IMR-90 (cell line): ENCODE measurements around the gene CPXM2. TPM values are rescaled to one million over a fixed set of nuclear protein-coding genes. Genes with fewer than 3 reads are reported as not detected.

ENCODE experiments used
- ATAC-seq: fragments of 200-7000 bp; cut with Tn5 transposase; 2 replicates; pipeline ENCODE4 v1.9.1; 2020; ENCODE audit warnings: low read depth, mild to moderate bottlenecking, moderate library complexity
- BruUV-seq: library from RNA; stranded (reverse); fragments of 400-500 nt; replicated peaks from 2 replicates; lab custom pipeline; 2021; lab: Mats Ljungman, UMichigan
- CTCF ChIA-PET: fragments of 300-600 bp; formaldehyde crosslinking; extraction: SDS; loops from one replicate; lab custom pipeline; 2021; ENCODE audit warnings: antibody characterized with exemption; lab: Yijun Ruan, JAX
- POLR2A ChIA-PET: fragments of 300-600 bp; sonication (Branson Sonifier 250); formaldehyde crosslinking; loops from one replicate; lab custom pipeline; 2022; ENCODE audit warnings: antibody characterized with exemption; ENCODE audit not compliant: unreplicated experiment; lab: Charles Lee
- DNase-seq: peaks from one replicate; pipeline ENCODE4 v3.0.0; 2013
- H2AFZ ChIP-seq: replicated peaks from 2 replicates; pipeline ENCODE3; 2013; ENCODE audit warnings: low read length, mild to moderate bottlenecking; ENCODE audit not compliant: poor library complexity
- H2AK5ac ChIP-seq: 2 replicates; pipeline ENCODE4 v1.6.1; 2013; ENCODE audit warnings: low read depth, low read length, inconsistent platforms
- H2AK9ac ChIP-seq: replicated peaks from 2 replicates; pipeline ENCODE3; 2013; ENCODE audit warnings: mild to moderate bottlenecking, low read depth, low read length, moderate library complexity; ENCODE audit not compliant: poor library complexity
- H2BK120ac ChIP-seq: 2 replicates; pipeline ENCODE4 v1.6.1; 2013; ENCODE audit warnings: low read depth, low read length, inconsistent platforms
- H2BK15ac ChIP-seq: 3 replicates; pipeline ENCODE4 v1.6.1; 2013; ENCODE audit warnings: low read depth, low read length, inconsistent platforms
- H2BK20ac ChIP-seq: 2 replicates; pipeline ENCODE4 v1.6.1; 2013; ENCODE audit warnings: low read depth, mild to moderate bottlenecking, inconsistent platforms, low read length, moderate library complexity
- H2BK5ac ChIP-seq: 2 replicates; pipeline ENCODE4 v1.6.1; 2013; ENCODE audit warnings: mild to moderate bottlenecking, low read depth, low read length, inconsistent platforms; ENCODE audit not compliant: poor library complexity, severe bottlenecking
- H3K14ac ChIP-seq: replicated peaks from 2 replicates; pipeline ENCODE4 v1.6.1; 2013; ENCODE audit warnings: low read depth, low read length, inconsistent platforms
- H3K18ac ChIP-seq: 2 replicates; pipeline ENCODE4 v1.6.1; 2013; ENCODE audit warnings: low read depth, low read length, control low read depth
- H3K23ac ChIP-seq: 2 replicates; pipeline ENCODE4 v1.6.1; 2013; ENCODE audit warnings: low read depth, low read length, inconsistent platforms
- H3K27ac ChIP-seq: 2 replicates; pipeline ENCODE4 v1.5.1; 2013; ENCODE audit warnings: mild to moderate bottlenecking, control low read depth, low read length; ENCODE audit not compliant: insufficient read depth
- H3K27me3 ChIP-seq: 2 replicates; pipeline ENCODE4 v1.6.1; 2013; ENCODE audit warnings: low read length; ENCODE audit not compliant: control insufficient read depth, insufficient read depth
- H3K36me3 ChIP-seq: 2 replicates; pipeline ENCODE4 v1.6.1; 2013; ENCODE audit warnings: low read length, mixed read lengths; ENCODE audit not compliant: control insufficient read depth, insufficient read depth
- H3K4ac ChIP-seq: 2 replicates; pipeline ENCODE4 v1.6.1; 2013; ENCODE audit warnings: low read depth, low read length, inconsistent platforms
- H3K4me1 ChIP-seq: 2 replicates; pipeline ENCODE4 v1.6.1; 2013; ENCODE audit warnings: low read length, mixed read lengths; ENCODE audit not compliant: control insufficient read depth, insufficient read depth
- H3K4me2 ChIP-seq: 2 replicates; pipeline ENCODE4 v1.6.1; 2013; ENCODE audit warnings: low read depth, mild to moderate bottlenecking, control low read depth, low read length, moderate library complexity
- H3K4me3 ChIP-seq: 2 replicates; pipeline ENCODE4 v1.5.1; 2013; ENCODE audit warnings: low read depth, mild to moderate bottlenecking, control low read depth, low read length, moderate library complexity; ENCODE audit not compliant: insufficient read depth
- H3K56ac ChIP-seq: 2 replicates; pipeline ENCODE4 v1.6.1; 2013; ENCODE audit warnings: low read length, inconsistent platforms; ENCODE audit not compliant: insufficient read depth; ENCODE audit errors: extremely low read depth
- H3K79me1 ChIP-seq, 2 experiments: 2 replicates each; pipeline ENCODE4 v1.6.1; 2013; ENCODE audit warnings: low read length in 2 of 2, inconsistent platforms in 1 of 2, low read depth in 1 of 2
- H3K9ac ChIP-seq: 2 replicates; pipeline ENCODE4 v1.6.1; 2013; ENCODE audit warnings: low read depth, low read length, control low read depth
- H3K9me1 ChIP-seq: 2 replicates; pipeline ENCODE4 v1.6.1; 2013; ENCODE audit warnings: low read length, inconsistent platforms; ENCODE audit not compliant: insufficient read depth
- H3K9me3 ChIP-seq: 2 replicates; pipeline ENCODE4 v1.6.1; 2013; ENCODE audit warnings: low read length; ENCODE audit not compliant: control insufficient read depth, insufficient read depth
- H4K20me1 ChIP-seq: 2 replicates; pipeline ENCODE4 v1.6.1; 2013; ENCODE audit warnings: low read length, inconsistent platforms; ENCODE audit not compliant: insufficient read depth
- H4K5ac ChIP-seq: 2 replicates; pipeline ENCODE4 v1.6.1; 2013; ENCODE audit warnings: mild to moderate bottlenecking, low read depth, low read length, control low read depth
- H4K8ac ChIP-seq, 2 experiments: 2 replicates each; pipeline ENCODE4 v1.6.1; 2013; ENCODE audit warnings: low read depth in 2 of 2, low read length in 2 of 2, control low read depth in 1 of 2, inconsistent platforms in 1 of 2
- H4K91ac ChIP-seq: 2 replicates; pipeline ENCODE4 v1.6.1; 2013; ENCODE audit warnings: low read depth, low read length, inconsistent platforms; ENCODE audit not compliant: insufficient read depth
- BHLHE40 ChIP-seq: fragments of 150-350 bp; IDR thresholded peaks from 2 replicates; pipeline ENCODE4 v1.6.1; 2016; ENCODE audit warnings: mild to moderate bottlenecking, low read depth, low read length
- MAFK ChIP-seq: IDR thresholded peaks from 2 replicates; pipeline ENCODE4 v1.6.1; 2012; ENCODE audit warnings: low read depth, low read length, improper control_type of control experiment
- POLR2A ChIP-seq: IDR thresholded peaks from 2 replicates; pipeline ENCODE4 v1.6.1; 2012; ENCODE audit warnings: mild to moderate bottlenecking, low read depth, low read length
- RFX5 ChIP-seq: IDR thresholded peaks from 2 replicates; pipeline ENCODE4 v1.8.0; 2012; ENCODE audit warnings: low read depth, mild to moderate bottlenecking, low read length, moderate library complexity
- WGBS, 2 experiments: methylation state at CpG; one replicate each; pipeline versions ENCODE4 v1.1.5 to v1.1.7; 2013; ENCODE audit warnings: missing lambda C conversion rate in 2 of 2; ENCODE audit not compliant: insufficient read length in 1 of 2; ENCODE audit errors: extremely low coverage in 2 of 2; 5-methylcytosine and 5-hydroxymethylcytosine counted together
- dilution Hi-C: fragments of 300-500 bp; cut with HindIII; formaldehyde crosslinking; loops from one replicate; pipeline ENCODE4 v1.14.3; 2018; ENCODE audit warnings: low sequenced_read_pairs; ENCODE audit not compliant: unreplicated experiment
- in situ Hi-C: fragments of 300-500 bp; cut with MboI; formaldehyde crosslinking; loops from 3 replicates; pipeline ENCODE4 v1.14.3; 2019; ENCODE audit warnings: low sequenced_read_pairs, inconsistent platforms, mixed read lengths
- intact Hi-C: fragments of 100-400 bp; cut with micrococcal nuclease; formaldehyde crosslinking; loops from 2 replicates; pipeline ENCODE4 v1.10.0; 2022
- polyA plus RNA-seq, 3 experiments: library from polyadenylated mRNA; depleted of rRNA; stranded (reverse); fragments of >200 nt; gene quantifications; 2 replicates each; pipeline ENCODE4 v1.2.3, GENCODE V29; 2012; ENCODE audit warnings: low replicate concordance in 1 of 3
- total RNA-seq: library from RNA; depleted of rRNA; stranded (reverse); fragments of >200 nt; gene quantifications from 2 replicates; pipeline ENCODE4 v1.2.3, GENCODE V29; 2012

The CPXM2 gene
- total and polyA plus RNA-seq, 2 of the 4 experiments (the other 2 are of a cell fraction), result not detected

- no peaks in the 10 kb centered on the region for H3K27me3 ChIP-seq
- no peak overlapping the region for H2AK9ac ChIP-seq
- H2AK5ac ChIP-seq, result no peak overlapping the region
- H3K4ac ChIP-seq, result no peak overlapping the region
- H3K27ac ChIP-seq, result no peak overlapping the region
- intact Hi-C loops, result no loop called here
- no peak overlapping the region for H2BK120ac ChIP-seq
- TF ChIP-seq POLR2A (no peak), RFX5 (no peak), MAFK (no peak), BHLHE40 (no peak)
- CTCF ChIA-PET, result no interaction called here
- no peak overlapping the region for H4K91ac ChIP-seq
- no peaks in the 10 kb centered on the region for H3K4me1 ChIP-seq
- BruUV-seq, result no TSS peak
- POLR2A ChIA-PET, result no interaction called here
- no peaks in the 10 kb centered on the region for H4K20me1 ChIP-seq
- H4K8ac ChIP-seq, result no peak overlapping the region
- no peak overlapping the region for H2BK15ac ChIP-seq
- ATAC-seq (no peak), DNase-seq (no peak)
- dilution Hi-C loops, result no loop called here
- H3K18ac ChIP-seq, result no peak overlapping the region
- no peak overlapping the region for H2AFZ ChIP-seq
- no peak overlapping the region for H2BK20ac ChIP-seq
- H3K9me3 ChIP-seq, result peaks cover 38% of the 10 kb centered on the region
- no peak overlapping the region for H2BK5ac ChIP-seq
- H3K4me2 ChIP-seq, result no peak overlapping the region
- no peak overlapping the region for H4K5ac ChIP-seq
- no peak overlapping the region for H3K56ac ChIP-seq
- in situ Hi-C loops, result no loop called here
- 29% methylated on average over 3 of the region's 9 CpGs; no CpG with 5 or more reads in 1 of the 2 experiments for WGBS, 2 experiments
- H3K36me3 ChIP-seq, result no peaks in the 10 kb centered on the region
- no peaks in the 10 kb centered on the region for H3K79me1 ChIP-seq
- no peak overlapping the region for H3K4me3 ChIP-seq
- H3K9ac ChIP-seq, result no peak overlapping the region
- no peaks in the 10 kb centered on the region for H3K9me1 ChIP-seq
- no peak overlapping the region for H3K23ac ChIP-seq
- no peak overlapping the region for H3K14ac ChIP-seq
Observed at GRCh38 chr10:123781324-123781900, 110.2 kb downstream of the CPXM2 start.
